GM18868 (cell line): Measurements from ENCODE around the gene SH3GL3.

Experiments
- ATAC-seq: cut with Tn5 transposase; IDR thresholded peaks from one replicate; pipeline ENCODE4 v1.9.1; 2021; ENCODE audit warnings: mild to moderate bottlenecking, moderate library complexity; ENCODE audit not compliant: unreplicated experiment

The SH3GL3 gene

DNA sequence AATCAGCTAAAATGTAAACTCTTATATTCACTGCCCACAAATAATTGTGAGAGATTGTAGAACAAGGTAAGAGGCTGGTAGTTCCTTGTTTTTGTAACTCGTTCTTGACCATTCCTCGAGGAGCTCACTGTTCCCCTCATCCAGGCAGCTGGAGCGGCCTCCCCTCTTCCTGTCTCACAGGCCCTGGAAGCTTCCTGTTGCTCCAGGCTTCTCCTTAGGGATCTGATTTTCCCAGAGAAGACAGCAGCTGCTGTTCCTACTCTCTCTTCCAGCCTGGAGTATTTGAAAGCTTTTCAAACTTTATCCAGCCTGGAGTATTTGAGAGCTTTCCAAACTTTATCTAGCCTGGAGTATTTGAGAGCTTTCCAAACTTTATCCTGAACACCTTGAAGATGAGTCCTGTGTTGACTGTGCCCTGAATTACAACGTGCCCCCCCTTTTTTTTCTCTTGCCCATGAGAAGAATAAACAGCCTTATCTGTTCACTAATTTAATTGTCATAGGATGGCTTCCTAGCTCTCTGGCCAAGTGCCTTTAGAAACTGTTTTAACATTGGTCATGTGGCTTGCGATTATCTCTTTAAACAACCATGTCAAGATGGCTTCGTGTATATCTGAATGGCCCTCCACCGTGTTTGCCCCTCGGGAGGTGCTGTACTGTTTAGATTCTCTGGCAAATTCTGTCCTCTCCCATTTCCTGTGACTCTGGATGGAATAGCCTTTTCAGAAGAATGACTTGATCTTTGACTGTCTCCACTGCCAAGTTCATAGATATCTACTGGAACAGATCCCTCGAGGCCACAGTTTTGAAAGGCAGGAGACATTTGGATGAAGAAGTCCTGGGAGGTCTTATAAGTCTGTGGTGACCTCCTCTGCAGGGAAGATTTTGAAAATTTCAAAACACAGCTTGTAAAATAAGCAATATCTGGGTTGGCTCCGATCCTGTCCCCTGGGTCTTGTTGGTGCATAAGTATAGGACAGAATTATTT lies 211.6 kb downstream of the SH3GL3 start:
- no peak for ATAC-seq

GRCh38 chr15:83659417-83659812 lies 212.3 kb downstream of the SH3GL3 start:
- no peak for ATAC-seq

DNA sequence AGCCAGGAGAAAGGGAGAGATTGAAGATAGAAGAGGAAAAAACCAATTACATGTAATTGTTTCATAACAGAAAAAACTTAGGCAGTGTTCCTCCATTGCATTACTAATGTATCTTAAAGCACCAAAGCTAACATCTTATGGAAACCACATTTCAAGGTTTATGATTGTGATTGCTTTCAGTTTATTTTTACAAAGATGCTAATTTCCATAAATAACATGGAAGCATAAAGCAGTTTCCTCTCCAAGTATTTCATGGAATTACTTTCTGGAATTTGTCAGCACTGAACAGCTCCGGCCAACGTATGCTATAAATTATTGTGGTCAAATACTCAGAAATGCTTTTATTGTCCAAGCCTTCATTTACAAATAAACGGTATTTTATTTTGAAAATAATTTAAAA lies 218.3 kb downstream of the SH3GL3 start:
- no peak for ATAC-seq
